ENCODE results near the gene PREB.

The PREB gene

GRCh38 chr2:27133905-27134780 lies at the start of gene PREB:
Gene PREB (minus strand): TSS chr2:27134636. CDS start chr2:27134421, 215 bp downstream.
- Histone ChIP-seq H3K27me3 (ENCODE audit: control insufficient read depth, low read length) (no peaks in the 10 kb centered on the region), H3K27ac (ENCODE audit: low read depth, low read length) (peak within 1 kb of the TSS; percentile 38), H3K36me3 (ENCODE audit: control insufficient read depth, low read length) (peaks cover 47% of the 10 kb centered on the region), H3K79me2 (ENCODE audit: control insufficient read depth, low read length) (peaks cover 22% of the 10 kb centered on the region), H4K20me1 (ENCODE audit: control insufficient read depth, insufficient read depth, low read depth, low read length) (no peaks in the 10 kb centered on the region; the same call in 1 of the 2 replicates), H3K9me3 (ENCODE audit: control insufficient read depth, insufficient read depth, low read length) (no peaks in the 10 kb centered on the region), H3K4me1 (ENCODE audit: control insufficient read depth, low read length) (peaks cover 17% of the 10 kb centered on the region), H3F3A (ENCODE audit: control insufficient read depth, insufficient read depth) (no peaks in the 10 kb centered on the region), H3K9me2 (replicated peaks; ENCODE audit: control insufficient read depth, low read length) (no peaks in the 10 kb centered on the region), H3K4me2 (ENCODE audit: low read length) (peak within 1 kb of the TSS; percentile 75), H3K4me3 (ENCODE audit: low read length) (peak within 1 kb of the TSS; percentile 97)
- TF ChIP-seq EZH2phosphoT487 (IDR thresholded peaks at IDR 0.05; ENCODE audit: borderline replicate concordance, low read length) (no peak), CTCF (IDR thresholded peaks at IDR 0.05; ENCODE audit: low read depth, low read length, poor library complexity, severe bottlenecking) (peak; percentile 59)

- no peaks in the 10 kb centered on the region for H3K36me3 ChIP-seq (ENCODE audit: control insufficient read depth, low read length)
- no peaks in the 10 kb centered on the region for H3K27me3 ChIP-seq (ENCODE audit: control insufficient read depth, low read length)
- no peaks in the 10 kb centered on the region for H4K20me1 ChIP-seq (ENCODE audit: control insufficient read depth, insufficient read depth, low read depth, low read length)
- no peak overlapping the region for H3K4me2 ChIP-seq (ENCODE audit: low read length)
- H3K27ac ChIP-seq (ENCODE audit: low read depth, low read length), result no peak overlapping the region
- no peaks in the 10 kb centered on the region for H3F3A ChIP-seq (ENCODE audit: control insufficient read depth, insufficient read depth)
- H3K4me3 ChIP-seq (ENCODE audit: low read length), result no peak overlapping the region
- H3K9me2 ChIP-seq (replicated peaks; ENCODE audit: control insufficient read depth, low read length), result no peaks in the 10 kb centered on the region
- TF ChIP-seq CTCF (IDR thresholded peaks at IDR 0.05; ENCODE audit: low read depth, low read length, poor library complexity, severe bottlenecking) (no peak), EZH2phosphoT487 (IDR thresholded peaks at IDR 0.05; ENCODE audit: borderline replicate concordance, low read length) (no peak)
- no peaks in the 10 kb centered on the region for H3K79me2 ChIP-seq (ENCODE audit: control insufficient read depth, low read length)
- H3K9me3 ChIP-seq (ENCODE audit: control insufficient read depth, insufficient read depth, low read length), result no peaks in the 10 kb centered on the region
- peaks cover 8% of the 10 kb centered on the region for H3K4me1 ChIP-seq (ENCODE audit: control insufficient read depth, low read length)
Observed at GRCh38 chr2:27184115-27184514, 49.7 kb upstream of the PREB start.

GRCh38 chr2:27182346-27182745 lies 47.9 kb upstream of the PREB start:
- Histone ChIP-seq H3K27ac (ENCODE audit: low read depth, low read length) (no peak overlapping the region), H3F3A (ENCODE audit: control insufficient read depth, insufficient read depth) (no peaks in the 10 kb centered on the region), H3K36me3 (ENCODE audit: control insufficient read depth, low read length) (no peaks in the 10 kb centered on the region), H3K4me3 (ENCODE audit: low read length) (no peak overlapping the region), H3K79me2 (ENCODE audit: control insufficient read depth, low read length) (no peaks in the 10 kb centered on the region), H3K27me3 (ENCODE audit: control insufficient read depth, low read length) (no peaks in the 10 kb centered on the region), H3K9me2 (replicated peaks; ENCODE audit: control insufficient read depth, low read length) (no peaks in the 10 kb centered on the region), H3K9me3 (ENCODE audit: control insufficient read depth, insufficient read depth, low read length) (no peaks in the 10 kb centered on the region), H3K4me2 (ENCODE audit: low read length) (no peak overlapping the region), H3K4me1 (ENCODE audit: control insufficient read depth, low read length) (peaks cover 23% of the 10 kb centered on the region), H4K20me1 (ENCODE audit: control insufficient read depth, insufficient read depth, low read depth, low read length) (no peaks in the 10 kb centered on the region)
- no peak for TF ChIP-seq CTCF (IDR thresholded peaks at IDR 0.05; ENCODE audit: low read depth, low read length, poor library complexity, severe bottlenecking)
- no peak for TF ChIP-seq EZH2phosphoT487 (IDR thresholded peaks at IDR 0.05; ENCODE audit: borderline replicate concordance, low read length)
